ENCODE data around the gene PKMYT1. TPM values are rescaled to one million over a fixed set of nuclear protein-coding genes. Genes with fewer than 3 reads are reported as not detected.

The PKMYT1 gene
- polyA plus RNA-seq, 1 experiment = 1.2 TPM

DNA sequence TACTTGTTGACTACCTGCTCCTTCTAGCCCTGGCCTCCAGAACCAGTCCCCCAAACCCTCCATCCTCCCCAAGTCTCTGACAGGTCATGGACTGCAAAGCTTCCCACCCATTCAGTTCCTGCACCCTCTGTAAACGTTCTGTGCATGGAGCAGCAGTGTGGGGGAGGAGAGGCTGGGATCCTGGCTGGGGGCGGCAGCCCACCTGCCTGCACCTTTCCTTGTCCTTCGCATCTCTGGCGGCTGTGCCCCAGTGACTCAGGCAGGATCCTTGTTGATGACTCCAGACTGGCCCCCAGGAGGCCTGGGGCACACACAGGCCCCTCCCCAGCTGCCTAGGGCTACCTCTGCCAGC, 1.6 kb upstream of the PKMYT1 start:
- DNase-seq (ENCODE audit: low read depth, low spot score) = no peak
- H3K9me3 ChIP-seq (ENCODE audit: control insufficient read depth, insufficient read depth, low read length) = peaks cover 5% of the 10 kb centered on the region; the same call in 1 of the 2 replicates
- H3K27ac ChIP-seq (ENCODE audit: low read depth, low read length) = no peak overlapping the region
- peaks cover 4% of the 10 kb centered on the region for H3K27me3 ChIP-seq (ENCODE audit: control insufficient read depth, insufficient read depth, low read length)
- TF ChIP-seq, protein P1, sequence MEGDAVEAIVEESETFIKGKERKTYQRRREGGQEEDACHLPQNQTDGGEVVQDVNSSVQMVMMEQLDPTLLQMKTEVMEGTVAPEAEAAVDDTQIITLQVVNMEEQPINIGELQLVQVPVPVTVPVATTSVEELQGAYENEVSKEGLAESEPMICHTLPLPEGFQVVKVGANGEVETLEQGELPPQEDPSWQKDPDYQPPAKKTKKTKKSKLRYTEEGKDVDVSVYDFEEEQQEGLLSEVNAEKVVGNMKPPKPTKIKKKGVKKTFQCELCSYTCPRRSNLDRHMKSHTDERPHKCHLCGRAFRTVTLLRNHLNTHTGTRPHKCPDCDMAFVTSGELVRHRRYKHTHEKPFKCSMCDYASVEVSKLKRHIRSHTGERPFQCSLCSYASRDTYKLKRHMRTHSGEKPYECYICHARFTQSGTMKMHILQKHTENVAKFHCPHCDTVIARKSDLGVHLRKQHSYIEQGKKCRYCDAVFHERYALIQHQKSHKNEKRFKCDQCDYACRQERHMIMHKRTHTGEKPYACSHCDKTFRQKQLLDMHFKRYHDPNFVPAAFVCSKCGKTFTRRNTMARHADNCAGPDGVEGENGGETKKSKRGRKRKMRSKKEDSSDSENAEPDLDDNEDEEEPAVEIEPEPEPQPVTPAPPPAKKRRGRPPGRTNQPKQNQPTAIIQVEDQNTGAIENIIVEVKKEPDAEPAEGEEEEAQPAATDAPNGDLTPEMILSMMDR (IDR thresholded peaks at IDR 0.05; ENCODE audit: low read depth, low read length) = no peak
- ChIA-PET POLR2A (no interaction called here), CTCF (interaction anchor here (1.2 kb wide), 1 partner anchor 9 kb away, joined by 3 read pairs; no protein-coding TSS in a partner anchor)
- no peak overlapping the region for H3K4me3 ChIP-seq (ENCODE audit: low read depth, low read length)

DNA sequence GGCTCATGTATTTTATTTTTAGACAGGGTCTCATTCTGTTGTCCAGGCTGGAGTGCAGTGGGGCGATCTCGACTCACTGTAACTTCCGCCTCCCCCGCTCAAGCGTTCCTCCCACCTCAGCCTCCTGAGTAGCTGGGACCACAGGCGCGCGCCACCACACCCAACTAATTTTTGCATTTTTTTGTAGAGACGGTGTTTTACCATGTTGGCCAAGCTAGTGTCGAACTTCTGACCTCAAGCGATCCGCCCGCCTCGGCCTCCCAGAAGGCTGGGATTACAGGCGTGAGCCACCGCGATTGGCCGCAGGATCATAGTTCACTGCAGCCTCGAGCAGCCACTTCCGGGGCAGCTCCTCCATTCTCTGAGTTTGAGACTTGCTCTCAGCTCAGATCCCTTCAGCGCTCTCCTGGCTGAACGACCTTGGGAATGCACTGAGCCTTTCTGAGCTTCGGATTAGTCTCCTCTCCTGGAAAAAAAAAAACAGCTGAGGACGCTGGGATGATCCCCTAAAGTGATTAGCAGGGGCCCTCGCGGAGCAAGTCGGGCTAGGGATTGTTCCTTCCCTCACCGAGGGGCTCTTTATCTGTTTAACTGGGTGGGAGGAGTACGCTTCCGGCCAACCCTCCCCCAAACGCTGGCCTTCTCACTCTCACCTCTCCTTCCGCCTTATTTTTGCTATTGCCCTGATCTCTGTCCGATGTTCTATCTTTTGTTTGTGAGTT, 1.1 kb upstream of the PKMYT1 start:
- peaks cover 4% of the 10 kb centered on the region for H3K27me3 ChIP-seq (ENCODE audit: control insufficient read depth, insufficient read depth, low read length)
- peaks cover 5% of the 10 kb centered on the region; the same call in 1 of the 2 replicates for H3K9me3 ChIP-seq (ENCODE audit: control insufficient read depth, insufficient read depth, low read length)
- CTCF ChIA-PET = interaction anchor here (0.6 to 1.2 kb wide), 2 partner anchors 8 to 49 kb away, joined by 3 to 11 read pairs; no protein-coding TSS in a partner anchor
- TF ChIP-seq, protein P1 (IDR thresholded peaks at IDR 0.05; ENCODE audit: low read depth, low read length) = no peak
- no peak overlapping the region for H3K27ac ChIP-seq (ENCODE audit: low read depth, low read length)
- POLR2A ChIA-PET = interaction anchor here (0.7 to 2.1 kb wide), 4 partner anchors 11 to 76 kb away, joined by 3 to 10 read pairs (median 6); partner anchors contain the start of genes PAQR4 and TNFRSF12A
- H3K4me3 ChIP-seq (ENCODE audit: low read depth, low read length) = no peak overlapping the region; the same call in 1 of the 2 replicates
- DNase-seq (ENCODE audit: low read depth, low spot score) = no peak

DNA sequence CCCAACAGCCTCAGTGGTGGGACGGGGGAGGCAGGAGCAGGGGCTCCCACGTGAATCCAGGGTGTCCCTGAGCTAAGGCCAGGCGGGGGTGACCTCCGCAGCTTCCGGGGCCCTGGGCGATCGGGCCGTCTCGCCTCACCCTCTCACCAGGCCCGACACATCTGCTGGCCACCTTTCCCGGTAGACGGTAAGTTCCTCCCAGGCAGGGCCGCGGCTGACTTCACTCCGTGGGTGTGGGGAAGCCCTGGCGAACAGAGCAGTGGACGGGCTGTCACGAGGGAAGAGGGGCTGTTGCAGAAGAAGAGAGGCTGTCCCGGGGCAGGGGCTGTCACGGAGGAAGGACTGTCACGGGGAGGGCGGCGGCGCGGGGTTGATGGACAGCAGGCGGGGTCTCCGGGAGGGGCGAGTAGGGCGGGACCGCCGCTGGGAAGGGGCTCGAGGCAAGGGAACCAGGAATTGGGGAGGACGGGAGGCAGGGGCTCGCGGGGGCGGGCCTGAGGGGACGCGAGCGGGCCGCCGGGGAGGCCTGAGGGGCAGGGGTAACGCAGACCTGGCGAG, 498 bp downstream of the PKMYT1 start:
- H3K27ac ChIP-seq (ENCODE audit: low read depth, low read length) = no peak overlapping the region
- H3K4me3 ChIP-seq (ENCODE audit: low read depth, low read length) = peak overlapping the region; percentile 80
- H3K9me3 ChIP-seq (ENCODE audit: control insufficient read depth, insufficient read depth, low read length) = peaks cover 5% of the 10 kb centered on the region; the same call in 1 of the 2 replicates
- no peak for DNase-seq (ENCODE audit: low read depth, low spot score)
- CTCF ChIA-PET = no interaction called here
- POLR2A ChIA-PET = interaction anchor here (0.5 to 2.1 kb wide), 4 partner anchors 10 to 74 kb away, joined by 3 to 10 read pairs (median 8); partner anchors contain the start of genes PAQR4 and TNFRSF12A
- TF ChIP-seq, protein P1 (IDR thresholded peaks at IDR 0.05; ENCODE audit: low read depth, low read length) = no peak
- no peaks in the 10 kb centered on the region for H3K27me3 ChIP-seq (ENCODE audit: control insufficient read depth, insufficient read depth, low read length)

DNA sequence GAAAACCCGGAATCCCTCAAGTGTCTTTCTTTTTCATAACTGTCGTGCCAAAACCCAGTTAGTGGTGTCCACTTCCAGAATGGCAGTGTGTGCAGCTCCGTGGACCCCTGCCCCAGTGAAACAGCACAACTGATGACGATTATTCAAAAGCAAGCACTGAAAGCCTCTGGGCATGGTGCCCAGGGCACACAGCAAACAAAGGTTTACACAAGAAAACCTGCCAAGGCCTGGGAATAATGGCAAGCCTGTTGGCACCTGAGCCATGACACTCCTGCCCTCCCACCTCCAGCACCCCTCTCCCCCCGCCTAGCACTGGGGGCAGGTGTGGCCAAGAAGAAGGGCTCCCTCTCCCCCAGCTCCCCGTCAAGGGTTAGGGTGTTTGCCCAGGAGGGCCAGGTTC, 2.8 kb downstream of the PKMYT1 start:
- Histone ChIP-seq H3K4me3 (ENCODE audit: low read depth, low read length) (no peak overlapping the region), H3K27ac (ENCODE audit: low read depth, low read length) (no peak overlapping the region), H3K9me3 (ENCODE audit: control insufficient read depth, insufficient read depth, low read length) (peaks cover 5% of the 10 kb centered on the region; the same call in 1 of the 2 replicates), H3K27me3 (ENCODE audit: control insufficient read depth, insufficient read depth, low read length) (no peaks in the 10 kb centered on the region)
- TF ChIP-seq, protein P1 (IDR thresholded peaks at IDR 0.05; ENCODE audit: low read depth, low read length) = no peak
- ChIA-PET CTCF (interaction anchor here (0.6 kb wide), 2 partner anchors 25 to 305 kb away, joined by 4 to 5 read pairs; no protein-coding TSS in a partner anchor), POLR2A (no interaction called here)
- DNase-seq (ENCODE audit: low read depth, low spot score) = no peak

DNA sequence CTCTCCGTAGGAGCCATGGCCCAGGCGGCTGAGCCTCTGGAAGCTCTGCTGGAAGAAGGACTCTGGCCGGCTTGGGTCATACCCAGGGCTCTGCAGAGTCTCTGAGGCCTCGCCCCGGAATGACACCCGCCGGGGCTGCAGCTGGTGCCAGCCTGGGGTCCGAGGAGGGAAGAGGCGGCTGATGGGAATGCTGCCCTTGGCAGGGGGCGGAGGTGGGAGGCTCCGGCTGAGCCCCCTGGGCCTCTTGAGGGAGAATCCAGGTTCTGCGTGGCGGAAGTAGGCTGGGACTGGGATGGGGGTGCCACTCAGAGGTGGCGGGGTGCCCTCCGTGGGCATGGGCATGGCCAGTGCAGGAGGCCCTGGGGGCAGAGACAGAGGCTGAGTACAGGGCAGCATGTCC, 3.6 kb downstream of the PKMYT1 start:
- no peak for DNase-seq (ENCODE audit: low read depth, low spot score)
- CTCF ChIA-PET = no interaction called here

More for the DNA sequence above, 3.6 kb downstream of the PKMYT1 start:
- POLR2A ChIA-PET = no interaction called here
- H3K27ac ChIP-seq (ENCODE audit: low read depth, low read length) = no peak overlapping the region
- no peak overlapping the region for H3K4me3 ChIP-seq (ENCODE audit: low read depth, low read length)
- no peaks in the 10 kb centered on the region for H3K27me3 ChIP-seq (ENCODE audit: control insufficient read depth, insufficient read depth, low read length)
- peaks cover 5% of the 10 kb centered on the region; the same call in 1 of the 2 replicates for H3K9me3 ChIP-seq (ENCODE audit: control insufficient read depth, insufficient read depth, low read length)
- TF ChIP-seq, protein P1 (IDR thresholded peaks at IDR 0.05; ENCODE audit: low read depth, low read length) = no peak

All from AG04450 (cell line).